NT2/D1 (cell line): ENCODE results near the gene ITGA1.

ENCODE experiments used
- SUZ12 ChIP-seq: IDR thresholded peaks from 2 replicates; pipeline ENCODE4 v1.6.1; 2011; ENCODE audit not compliant: insufficient read length, insufficient read depth; ENCODE audit errors: extremely low read depth
- YY1 ChIP-seq: IDR thresholded peaks from 2 replicates; pipeline ENCODE4 v1.6.1; 2011; ENCODE audit not compliant: insufficient read length, insufficient read depth
- ZNF274 ChIP-seq: IDR thresholded peaks from 2 replicates; pipeline ENCODE4 v1.6.1; 2011; ENCODE audit warnings: mild to moderate bottlenecking, low read depth, low read length

- no peak for TF ChIP-seq ZNF274
- no peak for TF ChIP-seq YY1
- TF ChIP-seq SUZ12 = no peak
These were observed 46.6 kb downstream of the ITGA1 start for GRCh38 chr5:52834320-52834719.
